K562 (cell line): ENCODE measurements around the gene IRF2BP2. TPM values are rescaled to one million over a fixed set of nuclear protein-coding genes. Genes with fewer than 3 reads are reported as not detected.
A peak's percentile ranks its signal among the peaks of the same experiment; 100 is the strongest.

Source experiments
- CEBPB ChIP-seq: fragments of 450-650 bp; IDR thresholded peaks from 2 replicates; pipeline ENCODE4 v1.6.1; 2016; ENCODE audit warnings: missing genetic modification characterization, missing compliant biosample characterization
- CHD2 ChIP-seq: IDR thresholded peaks from 2 replicates; pipeline ENCODE4 v1.6.1; 2011; ENCODE audit warnings: low read depth, low read length
- FIP1L1 ChIP-seq: fragments of 200-400 bp; formaldehyde crosslinking; IDR thresholded peaks from 2 replicates; pipeline ENCODE4 v1.6.1; 2018; ENCODE audit warnings: mild to moderate bottlenecking, low read depth, low read length; ENCODE audit not compliant: poor library complexity, severe bottlenecking
- FOXA1 ChIP-seq: fragments of 450-650 bp; IDR thresholded peaks from 2 replicates; pipeline ENCODE4 v1.6.1; 2016; ENCODE audit warnings: mild to moderate bottlenecking, borderline replicate concordance
- RNF2 ChIP-seq: sonication (generic); IDR thresholded peaks from 2 replicates; pipeline ENCODE4 v1.6.1; 2016
- RUNX1 ChIP-seq: sonication (generic); IDR thresholded peaks from 2 replicates; pipeline ENCODE4 v1.6.1; 2016; ENCODE audit warnings: antibody characterized with exemption, low read depth
- TAF1 ChIP-seq: IDR thresholded peaks from 2 replicates; pipeline ENCODE4 v1.6.1; 2011; ENCODE audit warnings: mild to moderate bottlenecking, low read length, moderate library complexity; ENCODE audit not compliant: insufficient read depth, control insufficient read depth, severe bottlenecking; ENCODE audit errors: extremely low read depth
- ZC3H11A ChIP-seq: IDR thresholded peaks from 2 replicates; pipeline ENCODE4 v1.6.1; 2012; ENCODE audit warnings: low read depth, low read length, improper control_type of control experiment
- ZC3H4 ChIP-seq: sonication (generic); formaldehyde crosslinking; IDR thresholded peaks from 2 replicates; pipeline ENCODE4 v1.9.0; 2021; ENCODE audit warnings: missing genetic modification reagents, borderline replicate concordance
- ZNF12 ChIP-seq: sonication (generic); formaldehyde crosslinking; IDR thresholded peaks from 2 replicates; pipeline ENCODE4 v1.4.0; 2020; ENCODE audit warnings: mild to moderate bottlenecking, missing genetic modification reagents
- ZNF133 ChIP-seq: fragments of 250-450 bp; sonication (Bioruptor Pico); IDR thresholded peaks from 2 replicates; pipeline ENCODE4 v1.4.0; 2020; ENCODE audit warnings: mild to moderate bottlenecking
- ZNF143 ChIP-seq: sonication (generic); formaldehyde crosslinking; IDR thresholded peaks from 2 replicates; pipeline ENCODE4 v1.9.0; 2022; ENCODE audit warnings: mild to moderate bottlenecking, missing genetic modification reagents
- ZNF232 ChIP-seq: sonication (generic); formaldehyde crosslinking; IDR thresholded peaks from 2 replicates; pipeline ENCODE4 v1.8.0; 2022; ENCODE audit warnings: mild to moderate bottlenecking, missing genetic modification reagents
- ZNF436 ChIP-seq: fragments of 250-450, 450-650 bp; sonication (Bioruptor Pico); formaldehyde crosslinking; IDR thresholded peaks from 2 replicates; pipeline ENCODE4 v1.7.0; 2020; ENCODE audit warnings: mild to moderate bottlenecking
- polyA plus RNA-seq, 8 experiments: library from polyadenylated mRNA; depleted of rRNA in 4 of 8; stranded (reverse) in 5 of 8; unstranded in 3 of 8; fragments of >200 nt; fragmentation: Nextera tagmentation in 2 of 8; fragmentation: Illumina TruSeq in 1 of 8; extraction: Ambion mirVana in 2 of 8; extraction: Trizol in 1 of 8; gene quantifications; 2 replicates each; pipeline versions ENCODE4 v1.2.1 to v1.2.3, GENCODE V29; 2011 to 2014; ENCODE audit warnings: inconsistent platforms in 1 of 8, missing spikeins in 1 of 8
- total RNA-seq, 7 experiments: library from RNA; depleted of rRNA in 6 of 7; stranded (reverse); fragments of >200 nt in 6 of 7; fragmentation: Illumina TruSeq in 2 of 7; extraction: Trizol in 2 of 7; gene quantifications; 2 replicates each; pipeline versions ENCODE4 v1.2.1 to v1.2.3, GENCODE V29; 2011 to 2021; ENCODE audit warnings: low replicate concordance in 1 of 7
- TF ChIP-seq, protein P1 (sequence below), 2 experiments: fragments of 450-650 bp; IDR thresholded peaks; 2 replicates each; pipeline ENCODE4 v1.6.1; 2018; ENCODE audit warnings: mild to moderate bottlenecking in 2 of 2, low read depth in 1 of 2; ENCODE audit not compliant: partially characterized antibody in 2 of 2
- TF ChIP-seq, protein P2 (sequence below): fragments of 450-650 bp; IDR thresholded peaks from 2 replicates; pipeline ENCODE4 v1.6.1; 2017; ENCODE audit warnings: antibody characterized with exemption, mild to moderate bottlenecking
- TF ChIP-seq, protein P3 (sequence below): fragments of 450-650 bp; conservative IDR thresholded peaks from 2 replicates; pipeline ENCODE4 v1.6.1; 2016; ENCODE audit warnings: missing genetic modification characterization, low read depth, mild to moderate bottlenecking, missing compliant biosample characterization, moderate library complexity

IRF2BP2 gene
- total and polyA plus RNA-seq, 9 of the 15 experiments (the other 6 are each of a cell fraction or from before 2014, with no cell fraction given), result 7.7 to 68.6 (median 22.1) TPM

DNA sequence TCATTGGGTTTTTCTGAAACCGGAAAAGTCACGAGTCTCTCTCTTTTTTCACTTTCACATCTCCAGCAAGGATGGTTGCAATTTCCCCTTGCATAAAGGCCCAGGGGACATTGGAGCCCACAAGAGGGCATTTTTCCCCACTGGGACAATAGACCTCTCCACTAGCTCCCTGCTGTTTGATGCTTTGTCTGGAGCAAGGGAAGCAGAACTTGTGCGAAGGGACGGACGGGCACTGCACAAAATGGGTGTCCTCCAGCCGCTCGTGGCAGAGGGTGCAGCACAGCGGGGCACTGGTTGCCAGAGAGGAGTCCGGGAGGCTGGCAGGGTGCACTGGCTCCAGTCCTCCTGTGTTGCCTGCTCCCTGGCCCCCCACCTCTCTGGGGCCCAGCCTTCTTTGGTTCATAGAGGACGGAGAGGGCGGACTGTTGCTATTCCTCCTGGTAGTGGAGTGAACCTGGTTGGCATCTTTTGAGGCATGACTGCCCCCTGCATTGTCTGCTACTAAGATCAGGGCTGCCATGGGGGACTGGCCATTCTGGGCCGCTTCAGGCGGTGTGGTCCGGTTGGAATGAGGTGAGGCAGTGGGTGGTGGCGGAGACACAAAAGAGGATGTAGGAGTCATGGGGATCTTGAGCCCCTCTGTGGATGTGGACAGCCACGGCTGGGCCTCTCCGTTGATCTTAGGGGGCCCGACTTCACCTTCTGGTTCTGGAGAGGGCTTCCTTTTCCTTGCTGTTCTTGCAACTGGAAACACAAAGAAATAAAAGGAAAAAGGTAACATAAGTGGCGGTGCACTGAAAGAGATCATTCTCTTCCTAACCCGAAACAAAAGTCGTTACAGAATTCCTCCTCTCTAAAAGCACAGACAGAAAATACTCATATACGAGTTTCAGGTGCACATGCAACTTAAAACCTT is 2.6 kb downstream of the IRF2BP2 start (continued):
- no peak for TF ChIP-seq ZNF12 (CRISPR knock-in tag)
- TF ChIP-seq, protein P1, sequence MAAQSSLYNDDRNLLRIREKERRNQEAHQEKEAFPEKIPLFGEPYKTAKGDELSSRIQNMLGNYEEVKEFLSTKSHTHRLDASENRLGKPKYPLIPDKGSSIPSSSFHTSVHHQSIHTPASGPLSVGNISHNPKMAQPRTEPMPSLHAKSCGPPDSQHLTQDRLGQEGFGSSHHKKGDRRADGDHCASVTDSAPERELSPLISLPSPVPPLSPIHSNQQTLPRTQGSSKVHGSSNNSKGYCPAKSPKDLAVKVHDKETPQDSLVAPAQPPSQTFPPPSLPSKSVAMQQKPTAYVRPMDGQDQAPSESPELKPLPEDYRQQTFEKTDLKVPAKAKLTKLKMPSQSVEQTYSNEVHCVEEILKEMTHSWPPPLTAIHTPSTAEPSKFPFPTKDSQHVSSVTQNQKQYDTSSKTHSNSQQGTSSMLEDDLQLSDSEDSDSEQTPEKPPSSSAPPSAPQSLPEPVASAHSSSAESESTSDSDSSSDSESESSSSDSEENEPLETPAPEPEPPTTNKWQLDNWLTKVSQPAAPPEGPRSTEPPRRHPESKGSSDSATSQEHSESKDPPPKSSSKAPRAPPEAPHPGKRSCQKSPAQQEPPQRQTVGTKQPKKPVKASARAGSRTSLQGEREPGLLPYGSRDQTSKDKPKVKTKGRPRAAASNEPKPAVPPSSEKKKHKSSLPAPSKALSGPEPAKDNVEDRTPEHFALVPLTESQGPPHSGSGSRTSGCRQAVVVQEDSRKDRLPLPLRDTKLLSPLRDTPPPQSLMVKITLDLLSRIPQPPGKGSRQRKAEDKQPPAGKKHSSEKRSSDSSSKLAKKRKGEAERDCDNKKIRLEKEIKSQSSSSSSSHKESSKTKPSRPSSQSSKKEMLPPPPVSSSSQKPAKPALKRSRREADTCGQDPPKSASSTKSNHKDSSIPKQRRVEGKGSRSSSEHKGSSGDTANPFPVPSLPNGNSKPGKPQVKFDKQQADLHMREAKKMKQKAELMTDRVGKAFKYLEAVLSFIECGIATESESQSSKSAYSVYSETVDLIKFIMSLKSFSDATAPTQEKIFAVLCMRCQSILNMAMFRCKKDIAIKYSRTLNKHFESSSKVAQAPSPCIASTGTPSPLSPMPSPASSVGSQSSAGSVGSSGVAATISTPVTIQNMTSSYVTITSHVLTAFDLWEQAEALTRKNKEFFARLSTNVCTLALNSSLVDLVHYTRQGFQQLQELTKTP (IDR thresholded peaks at IDR 0.05; ENCODE audit: low read depth in 1 of 2, partially characterized antibody in 2 of 2), result peak; percentile 30 to 69
- TF ChIP-seq RUNX1, result no peak
- no peak for TF ChIP-seq ZNF232
- TF ChIP-seq CHD2, result no peak
- TF ChIP-seq FOXA1, result no peak
- no peak for TF ChIP-seq ZNF133
- TF ChIP-seq ZC3H4 (CRISPR knock-in tag), result no peak
- no peak for TF ChIP-seq RNF2
- no peak for TF ChIP-seq ZNF436 (CRISPR knock-in tag)
- TF ChIP-seq, protein P2, sequence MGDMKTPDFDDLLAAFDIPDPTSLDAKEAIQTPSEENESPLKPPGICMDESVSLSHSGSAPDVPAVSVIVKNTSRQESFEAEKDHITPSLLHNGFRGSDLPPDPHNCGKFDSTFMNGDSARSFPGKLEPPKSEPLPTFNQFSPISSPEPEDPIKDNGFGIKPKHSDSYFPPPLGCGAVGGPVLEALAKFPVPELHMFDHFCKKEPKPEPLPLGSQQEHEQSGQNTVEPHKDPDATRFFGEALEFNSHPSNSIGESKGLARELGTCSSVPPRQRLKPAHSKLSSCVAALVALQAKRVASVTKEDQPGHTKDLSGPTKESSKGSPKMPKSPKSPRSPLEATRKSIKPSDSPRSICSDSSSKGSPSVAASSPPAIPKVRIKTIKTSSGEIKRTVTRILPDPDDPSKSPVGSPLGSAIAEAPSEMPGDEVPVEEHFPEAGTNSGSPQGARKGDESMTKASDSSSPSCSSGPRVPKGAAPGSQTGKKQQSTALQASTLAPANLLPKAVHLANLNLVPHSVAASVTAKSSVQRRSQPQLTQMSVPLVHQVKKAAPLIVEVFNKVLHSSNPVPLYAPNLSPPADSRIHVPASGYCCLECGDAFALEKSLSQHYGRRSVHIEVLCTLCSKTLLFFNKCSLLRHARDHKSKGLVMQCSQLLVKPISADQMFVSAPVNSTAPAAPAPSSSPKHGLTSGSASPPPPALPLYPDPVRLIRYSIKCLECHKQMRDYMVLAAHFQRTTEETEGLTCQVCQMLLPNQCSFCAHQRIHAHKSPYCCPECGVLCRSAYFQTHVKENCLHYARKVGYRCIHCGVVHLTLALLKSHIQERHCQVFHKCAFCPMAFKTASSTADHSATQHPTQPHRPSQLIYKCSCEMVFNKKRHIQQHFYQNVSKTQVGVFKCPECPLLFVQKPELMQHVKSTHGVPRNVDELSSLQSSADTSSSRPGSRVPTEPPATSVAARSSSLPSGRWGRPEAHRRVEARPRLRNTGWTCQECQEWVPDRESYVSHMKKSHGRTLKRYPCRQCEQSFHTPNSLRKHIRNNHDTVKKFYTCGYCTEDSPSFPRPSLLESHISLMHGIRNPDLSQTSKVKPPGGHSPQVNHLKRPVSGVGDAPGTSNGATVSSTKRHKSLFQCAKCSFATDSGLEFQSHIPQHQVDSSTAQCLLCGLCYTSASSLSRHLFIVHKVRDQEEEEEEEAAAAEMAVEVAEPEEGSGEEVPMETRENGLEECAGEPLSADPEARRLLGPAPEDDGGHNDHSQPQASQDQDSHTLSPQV, result peak; percentile 80
- TF ChIP-seq TAF1, result no peak
- TF ChIP-seq, protein P3, sequence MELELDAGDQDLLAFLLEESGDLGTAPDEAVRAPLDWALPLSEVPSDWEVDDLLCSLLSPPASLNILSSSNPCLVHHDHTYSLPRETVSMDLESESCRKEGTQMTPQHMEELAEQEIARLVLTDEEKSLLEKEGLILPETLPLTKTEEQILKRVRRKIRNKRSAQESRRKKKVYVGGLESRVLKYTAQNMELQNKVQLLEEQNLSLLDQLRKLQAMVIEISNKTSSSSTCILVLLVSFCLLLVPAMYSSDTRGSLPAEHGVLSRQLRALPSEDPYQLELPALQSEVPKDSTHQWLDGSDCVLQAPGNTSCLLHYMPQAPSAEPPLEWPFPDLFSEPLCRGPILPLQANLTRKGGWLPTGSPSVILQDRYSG (tag), result peak; percentile 87
- TF ChIP-seq FIP1L1, result peak; percentile 33
- TF ChIP-seq ZC3H11A, result no peak
- TF ChIP-seq ZNF143 (CRISPR knock-in tag), result no peak
- no peak for TF ChIP-seq CEBPB (tag)
